H9 (cell line): ENCODE data around the gene CDH1. TPM values are rescaled to one million over a fixed set of nuclear protein-coding genes. Genes with fewer than 3 reads are reported as not detected.

Experiments
- DNase-seq: peaks from one replicate; pipeline ENCODE4 v3.0.0-alpha.2; 2017
- H2AFZ ChIP-seq: one replicate; pipeline ENCODE4 v1.6.1; 2013; ENCODE audit warnings: mild to moderate bottlenecking, low read length, control low read depth, moderate library complexity
- H2AK5ac ChIP-seq: 2 replicates; pipeline ENCODE4 v1.6.1; 2013; ENCODE audit warnings: low read length, control low read depth, mixed read lengths; ENCODE audit not compliant: insufficient read length
- H2BK120ac ChIP-seq: one replicate; pipeline ENCODE4 v1.6.1; 2013; ENCODE audit warnings: low read depth, mild to moderate bottlenecking, low read length, control low read depth, inconsistent platforms; ENCODE audit not compliant: poor library complexity, severe bottlenecking
- H2BK12ac ChIP-seq: 2 replicates; pipeline ENCODE4 v1.6.1; 2013; ENCODE audit warnings: low read length, control low read depth, mixed read lengths, low read depth; ENCODE audit not compliant: insufficient read length
- H2BK15ac ChIP-seq: 2 replicates; pipeline ENCODE4 v1.6.1; 2013; ENCODE audit warnings: low read depth, low read length, control low read depth
- H2BK20ac ChIP-seq: one replicate; pipeline ENCODE4 v1.6.1; 2013; ENCODE audit warnings: low read depth, mild to moderate bottlenecking, low read length, control low read depth, inconsistent platforms; ENCODE audit not compliant: poor library complexity, severe bottlenecking
- H2BK5ac ChIP-seq: 2 replicates; pipeline ENCODE4 v1.6.1; 2013; ENCODE audit warnings: low read length, control low read depth, mixed read lengths; ENCODE audit not compliant: insufficient read length
- H3K14ac ChIP-seq: 2 replicates; pipeline ENCODE4 v1.6.1; 2013; ENCODE audit warnings: low read length, control low read depth; ENCODE audit not compliant: insufficient read depth
- H3K18ac ChIP-seq: 2 replicates; pipeline ENCODE4 v1.6.1; 2013; ENCODE audit warnings: low read depth, mild to moderate bottlenecking, mixed read lengths, low read length, control low read depth; ENCODE audit not compliant: insufficient read length
- H3K23ac ChIP-seq: 2 replicates; pipeline ENCODE4 v1.6.1; 2013; ENCODE audit warnings: low read length, control low read depth, mixed read lengths, low read depth; ENCODE audit not compliant: insufficient read length
- H3K23me2 ChIP-seq: 2 replicates; pipeline ENCODE4 v1.6.1; 2013; ENCODE audit warnings: low read depth, mild to moderate bottlenecking, mixed read lengths, low read length, control low read depth; ENCODE audit not compliant: insufficient read length, poor library complexity, severe bottlenecking
- H3K27ac ChIP-seq: 2 replicates; pipeline ENCODE4 v1.5.1; 2013; ENCODE audit warnings: low read length, control low read depth, mixed read lengths, low read depth; ENCODE audit not compliant: insufficient read length
- H3K27me3 ChIP-seq: 2 replicates; pipeline ENCODE4 v1.6.1; 2013; ENCODE audit warnings: low read length, control low read depth, inconsistent platforms; ENCODE audit not compliant: insufficient read depth
- H3K4ac ChIP-seq: 2 replicates; pipeline ENCODE4 v1.6.1; 2013; ENCODE audit warnings: low read depth, mild to moderate bottlenecking, control low read depth, inconsistent platforms, low read length, moderate library complexity
- H3K4me1 ChIP-seq: 2 replicates; pipeline ENCODE4 v1.6.1; 2013; ENCODE audit warnings: low read length, control low read depth, inconsistent platforms; ENCODE audit not compliant: insufficient read depth
- H3K4me2 ChIP-seq: 2 replicates; pipeline ENCODE4 v1.6.1; 2013; ENCODE audit warnings: low read length, control low read depth, mixed read lengths; ENCODE audit not compliant: insufficient read length, insufficient read depth
- H3K56ac ChIP-seq: 2 replicates; pipeline ENCODE4 v1.6.1; 2013; ENCODE audit warnings: low read depth, mild to moderate bottlenecking, mixed read lengths, low read length, control low read depth; ENCODE audit not compliant: insufficient read length
- H3K79me1 ChIP-seq: 2 replicates; pipeline ENCODE4 v1.6.1; 2013; ENCODE audit warnings: low read depth, mild to moderate bottlenecking, moderate library complexity, low read length, control low read depth, inconsistent platforms; ENCODE audit not compliant: insufficient read depth, poor library complexity, severe bottlenecking
- H3K79me2 ChIP-seq: 2 replicates; pipeline ENCODE4 v1.6.1; 2013; ENCODE audit warnings: low read length, control low read depth, inconsistent platforms; ENCODE audit not compliant: insufficient read depth
- H3K9ac ChIP-seq: 2 replicates; pipeline ENCODE4 v1.6.1; 2013; ENCODE audit warnings: low read length, control low read depth, mixed read lengths; ENCODE audit not compliant: insufficient read length; ENCODE audit errors: extremely low read depth
- H3K9me3 ChIP-seq: one replicate; pipeline ENCODE4 v1.6.1; 2013; ENCODE audit warnings: low read depth, low read length, inconsistent platforms; ENCODE audit not compliant: control insufficient read depth
- H3T11ph ChIP-seq: one replicate; pipeline ENCODE4 v1.6.1; 2013; ENCODE audit warnings: mild to moderate bottlenecking, low read length, control low read depth, inconsistent platforms
- H4K20me1 ChIP-seq: one replicate; pipeline ENCODE4 v1.6.1; 2013; ENCODE audit not compliant: control insufficient read depth, insufficient read length, insufficient read depth
- H4K5ac ChIP-seq: 2 replicates; pipeline ENCODE4 v1.6.1; 2013; ENCODE audit warnings: low read depth, mild to moderate bottlenecking, mixed read lengths, low read length, control low read depth; ENCODE audit not compliant: insufficient read length
- H4K8ac ChIP-seq: replicated peaks from 2 replicates; pipeline ENCODE4 v1.6.1; 2013; ENCODE audit warnings: low read length, control low read depth, mixed read lengths, low read depth; ENCODE audit not compliant: insufficient read length
- H4K91ac ChIP-seq: 2 replicates; pipeline ENCODE4 v1.6.1; 2013; ENCODE audit warnings: low read depth, mild to moderate bottlenecking, moderate library complexity, mixed read lengths, low read length, control low read depth; ENCODE audit not compliant: insufficient read length
- H3K27ac Mint-ChIP-seq, 3 experiments: 2 replicates in 2 of 3; 3 replicates in 1 of 3; pipeline ENCODE4 v1.8.0; 2020 to 2021; ENCODE audit warnings: mixed read lengths in 3 of 3, mild to moderate bottlenecking in 1 of 3, moderate library complexity in 1 of 3
- H3K27me3 Mint-ChIP-seq: 2 replicates; pipeline ENCODE4 v1.8.0; 2021; ENCODE audit warnings: low read depth, mild to moderate bottlenecking, moderate library complexity, mixed read lengths
- H3K36me3 Mint-ChIP-seq, 3 experiments: 2 replicates in 2 of 3; 3 replicates in 1 of 3; pipeline ENCODE4 v1.8.0; 2020 to 2021; ENCODE audit warnings: low read depth in 3 of 3, mixed read lengths in 3 of 3; ENCODE audit not compliant: insufficient read depth in 1 of 3
- H3K4me1 Mint-ChIP-seq, 2 experiments: 2 replicates each; pipeline ENCODE4 v1.8.0; 2020; ENCODE audit warnings: mixed read lengths in 2 of 2
- H3K4me3 Mint-ChIP-seq, 2 experiments: 2 replicates in 1 of 2; 3 replicates in 1 of 2; pipeline ENCODE4 v1.8.0; 2020 to 2021; ENCODE audit warnings: mild to moderate bottlenecking in 2 of 2, mixed read lengths in 2 of 2, moderate library complexity in 1 of 2
- H3K9me3 Mint-ChIP-seq, 2 experiments: 2 replicates in 1 of 2; 3 replicates in 1 of 2; pipeline ENCODE4 v1.8.0; 2020; ENCODE audit warnings: mild to moderate bottlenecking in 2 of 2, mixed read lengths in 2 of 2, moderate library complexity in 1 of 2
- WGBS: extraction: QIAGEN DNeasy Blood & Tissue Kit; methylation state at CpG from one replicate; pipeline ENCODE4 v1.1.7; 2013; ENCODE audit warnings: missing lambda C conversion rate, low lambda C conversion rate, mixed read lengths; ENCODE audit not compliant: insufficient read length; ENCODE audit errors: extremely low coverage; 5-methylcytosine and 5-hydroxymethylcytosine counted together
- total RNA-seq: library from RNA; stranded (reverse); gene quantifications from 2 replicates; pipeline ENCODE4 v1.2.1, GENCODE V29; 2021
- TF ChIP-seq, protein P1 (sequence below): fragments of 200-600 bp; sonication (generic); conservative IDR thresholded peaks from 3 replicates; pipeline ENCODE4 v1.8.0; 2021; ENCODE audit warnings: antibody characterized with exemption, mild to moderate bottlenecking

The CDH1 gene
- total RNA-seq, 1 experiment from 2014 or later: 237 TPM

DNA sequence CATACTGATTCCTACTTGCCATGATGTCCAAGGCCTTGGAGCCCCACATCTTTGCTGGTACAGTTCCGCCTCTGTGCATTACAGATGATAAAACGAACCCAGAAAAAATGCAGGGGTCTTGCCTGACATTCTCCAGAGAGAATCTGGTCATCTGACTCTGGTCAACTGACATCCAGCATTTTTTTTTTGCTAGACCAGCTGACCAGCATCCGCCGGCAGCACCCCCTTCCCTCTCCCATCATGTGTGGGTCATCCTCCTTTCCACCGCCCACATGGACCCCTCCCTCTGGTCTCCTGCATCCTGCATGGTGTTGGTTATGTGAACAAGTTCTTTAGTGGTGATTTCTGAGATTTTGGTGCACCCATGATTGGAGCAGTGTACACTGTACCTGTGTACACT lies 47.1 kb downstream of the CDH1 start:
- Histone ChIP-seq H3K14ac (no peak overlapping the region), H2BK120ac (no peak overlapping the region), H2BK15ac (no peak overlapping the region), H3K9ac (no peak overlapping the region), H4K8ac (no peak overlapping the region), H3K23ac (no peak overlapping the region), H2BK20ac (no peak overlapping the region), H4K5ac (no peak overlapping the region), H3K4me1 (peaks cover 10% of the 10 kb centered on the region; the same call in 1 of the 2 replicates), H3K79me2 (no peaks in the 10 kb centered on the region), H2BK12ac (no peak overlapping the region), H2AFZ (no peak overlapping the region), H3K23me2 (no peaks in the 10 kb centered on the region), H2BK5ac (no peak overlapping the region), H3K4ac (no peak overlapping the region), H3K9me3 (no peaks in the 10 kb centered on the region), H4K20me1 (no peaks in the 10 kb centered on the region), H2AK5ac (no peak overlapping the region), H3K27me3 (no peaks in the 10 kb centered on the region), H3T11ph (no peak overlapping the region), H4K91ac (no peak overlapping the region), H3K18ac (no peak overlapping the region), H3K56ac (no peak overlapping the region), H3K4me2 (no peak overlapping the region), H3K27ac (no peak overlapping the region), H3K79me1 (no peaks in the 10 kb centered on the region)
- Mint-ChIP-seq H3K4me3 (no peak overlapping the region), H3K9me3 (no peaks in the 10 kb centered on the region), H3K36me3 (peaks cover 3 to 53% (median 48%) of the 10 kb centered on the region in 3 experiments), H3K27ac (peak overlapping the region; percentile 74 to 89 (median 82); a peak in 4 of 7 replicates), H3K4me1 (peaks cover 37 to 42% of the 10 kb centered on the region in 2 experiments), H3K27me3 (no peaks in the 10 kb centered on the region)
- TF ChIP-seq, protein P1, sequence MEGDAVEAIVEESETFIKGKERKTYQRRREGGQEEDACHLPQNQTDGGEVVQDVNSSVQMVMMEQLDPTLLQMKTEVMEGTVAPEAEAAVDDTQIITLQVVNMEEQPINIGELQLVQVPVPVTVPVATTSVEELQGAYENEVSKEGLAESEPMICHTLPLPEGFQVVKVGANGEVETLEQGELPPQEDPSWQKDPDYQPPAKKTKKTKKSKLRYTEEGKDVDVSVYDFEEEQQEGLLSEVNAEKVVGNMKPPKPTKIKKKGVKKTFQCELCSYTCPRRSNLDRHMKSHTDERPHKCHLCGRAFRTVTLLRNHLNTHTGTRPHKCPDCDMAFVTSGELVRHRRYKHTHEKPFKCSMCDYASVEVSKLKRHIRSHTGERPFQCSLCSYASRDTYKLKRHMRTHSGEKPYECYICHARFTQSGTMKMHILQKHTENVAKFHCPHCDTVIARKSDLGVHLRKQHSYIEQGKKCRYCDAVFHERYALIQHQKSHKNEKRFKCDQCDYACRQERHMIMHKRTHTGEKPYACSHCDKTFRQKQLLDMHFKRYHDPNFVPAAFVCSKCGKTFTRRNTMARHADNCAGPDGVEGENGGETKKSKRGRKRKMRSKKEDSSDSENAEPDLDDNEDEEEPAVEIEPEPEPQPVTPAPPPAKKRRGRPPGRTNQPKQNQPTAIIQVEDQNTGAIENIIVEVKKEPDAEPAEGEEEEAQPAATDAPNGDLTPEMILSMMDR: no peak
- DNase-seq: no peak
- no CpG with 5 or more reads among the region's 5 CpGs for WGBS
